HCT116 (cell line): ENCODE measurements around the gene CALCA. TPM values are rescaled to one million over a fixed set of nuclear protein-coding genes. Genes with fewer than 3 reads are reported as not detected.

Source experiments
- ATAC-seq: fragments of 200-7000 bp; cut with Tn5 transposase; 2 replicates; pipeline ENCODE4 v1.9.1; 2020; ENCODE audit warnings: mild to moderate bottlenecking, moderate library complexity
- BruUV-seq: library from RNA; stranded (reverse); fragments of 400-500 nt; replicated peaks from 2 replicates; lab custom pipeline; 2021; lab: Mats Ljungman, UMichigan
- CTCF ChIA-PET: fragments of 300-600 bp; sonication (Branson Sonifier 250); formaldehyde crosslinking; loops from one replicate; lab custom pipeline; 2021; ENCODE audit warnings: antibody characterized with exemption; lab: Charles Lee
- POLR2A ChIA-PET: fragments of 300-600, 350-600 bp; sonication (Branson Sonifier 250); formaldehyde crosslinking; loops from one replicate; lab custom pipeline; 2021; ENCODE audit warnings: antibody characterized with exemption; lab: Charles Lee
- RAD21 ChIA-PET, 2 experiments: fragments of 300-600 bp; sonication (Branson Sonifier 250); formaldehyde crosslinking; loops; one replicate each; lab custom pipeline; 2023; ENCODE audit warnings: low total read pairs in 2 of 2; ENCODE audit not compliant: uncharacterized antibody in 2 of 2, unreplicated experiment in 2 of 2, low non-redundant PET in 1 of 2; lab: Charles Lee
- DNase-seq: peaks from one replicate; pipeline ENCODE4 v3.0.0-alpha.2; 2010; ENCODE audit warnings: low read depth, low spot score
- H2AFZ ChIP-seq: fragments of 200-600 bp; shearing (Covaris generic), sonication (generic); 2 replicates; pipeline ENCODE4 v1.6.1; 2017; ENCODE audit warnings: low read depth, mixed run types, mixed read lengths, antibody characterized with exemption, low read length; ENCODE audit not compliant: poor library complexity, severe bottlenecking
- H3K27ac ChIP-seq: 2 replicates; pipeline ENCODE4 v1.5.1; 2012; ENCODE audit warnings: low read depth, low read length
- H3K27me3 ChIP-seq: fragments of 200-600 bp; sonication (generic); 2 replicates; pipeline ENCODE4 v1.6.1; 2016; ENCODE audit warnings: mixed run types, low read length, mixed read lengths; ENCODE audit not compliant: insufficient read depth
- H3K36me3 ChIP-seq, 2 experiments: fragments of 200-500 bp in 1 of 2; fragments of 200-600 bp in 1 of 2; sonication (Bioruptor generic) in 1 of 2; sonication (generic) in 1 of 2; 2 replicates each; pipeline versions ENCODE4 v1.5.1 to v1.6.1; 2014 to 2016; ENCODE audit warnings: low read length in 2 of 2, inconsistent platforms in 1 of 2, mixed read lengths in 1 of 2, mixed run types in 1 of 2; ENCODE audit not compliant: insufficient read depth in 2 of 2, control insufficient read depth in 1 of 2
- H3K4me1 ChIP-seq, 2 experiments: fragments of 200-600 bp in 1 of 2; sonication (generic) in 1 of 2; 2 replicates each; pipeline versions ENCODE4 v1.5.1 to v1.6.1; 2012 to 2017; ENCODE audit warnings: low read length in 2 of 2, inconsistent platforms in 1 of 2, mild to moderate bottlenecking in 1 of 2, mixed read lengths in 1 of 2, mixed run types in 1 of 2, moderate library complexity in 1 of 2; ENCODE audit not compliant: insufficient read depth in 2 of 2, control insufficient read depth in 1 of 2
- H3K4me2 ChIP-seq: fragments of 200-600 bp; sonication (generic); 2 replicates; pipeline ENCODE4 v1.6.1; 2017; ENCODE audit warnings: mixed run types, low read length, mixed read lengths
- H3K4me3 ChIP-seq, 2 experiments: fragments of 200-600 bp in 1 of 2; sonication (generic) in 1 of 2; replicated peaks in 1 of 2; 2 replicates each; pipeline ENCODE4 v1.5.1; 2011 to 2016; ENCODE audit warnings: low read length in 2 of 2, control low read depth in 1 of 2, low read depth in 1 of 2, mild to moderate bottlenecking in 1 of 2, mixed read lengths in 1 of 2, mixed run types in 1 of 2
- H3K79me2 ChIP-seq: fragments of 200-600 bp; sonication (generic); 2 replicates; pipeline ENCODE4 v1.6.1; 2017; ENCODE audit warnings: mild to moderate bottlenecking, mixed run types, low read length, moderate library complexity, mixed read lengths; ENCODE audit not compliant: insufficient read depth
- H3K9ac ChIP-seq: fragments of 200-600 bp; sonication (generic); 2 replicates; pipeline ENCODE4 v1.6.1; 2016; ENCODE audit warnings: low read length, mixed read lengths
- H3K9me2 ChIP-seq: fragments of 200-600 bp; sonication (generic), shearing (Covaris generic); 2 replicates; pipeline ENCODE4 v1.6.1; 2017; ENCODE audit warnings: mixed run types, mild to moderate bottlenecking, moderate library complexity; ENCODE audit not compliant: insufficient read depth
- H3K9me3 ChIP-seq, 2 experiments: fragments of 200-500 bp in 1 of 2; fragments of 200-600 bp in 1 of 2; sonication (Bioruptor generic) in 1 of 2; sonication (generic) in 1 of 2; 2 replicates each; pipeline ENCODE4 v1.6.1; 2014 to 2017; ENCODE audit warnings: low read length in 2 of 2, mixed read lengths in 2 of 2, inconsistent platforms in 1 of 2, low read depth in 1 of 2, mild to moderate bottlenecking in 1 of 2, mixed run types in 1 of 2, moderate library complexity in 1 of 2; ENCODE audit not compliant: control insufficient read depth in 1 of 2, insufficient read depth in 1 of 2
- H4K20me1 ChIP-seq: fragments of 200-600 bp; sonication (generic), shearing (Covaris generic); 2 replicates; pipeline ENCODE4 v1.6.1; 2017; ENCODE audit warnings: mixed run types, mild to moderate bottlenecking, moderate library complexity; ENCODE audit not compliant: insufficient read depth
- CBX3 ChIP-seq: IDR thresholded peaks from 2 replicates; pipeline ENCODE4 v1.6.1; 2012; ENCODE audit warnings: low read depth
- CEBPB ChIP-seq: IDR thresholded peaks from 2 replicates; pipeline ENCODE4 v1.6.1; 2012; ENCODE audit warnings: low read depth
- EGR1 ChIP-seq: IDR thresholded peaks from 2 replicates; pipeline ENCODE4 v1.6.1; 2012; ENCODE audit warnings: low read depth
- ELF1 ChIP-seq: IDR thresholded peaks from 2 replicates; pipeline ENCODE4 v1.6.1; 2012; ENCODE audit warnings: low read depth, borderline replicate concordance
- EZH2 ChIP-seq: fragments of 200-600 bp; sonication (generic); IDR thresholded peaks from 2 replicates; pipeline ENCODE4 v1.6.1; 2017; ENCODE audit warnings: antibody characterized with exemption, mixed run types
- EZH2phosphoT487 ChIP-seq: fragments of 200-600 bp; IDR thresholded peaks from 2 replicates; pipeline ENCODE4 v1.6.1; 2018; ENCODE audit warnings: antibody characterized with exemption, borderline replicate concordance
- FOSL1 ChIP-seq: IDR thresholded peaks from 2 replicates; pipeline ENCODE4 v1.6.1; 2012; ENCODE audit warnings: low read depth
- POLR2AphosphoS5 ChIP-seq: IDR thresholded peaks from 2 replicates; pipeline ENCODE4 v1.6.1; 2011; ENCODE audit warnings: mild to moderate bottlenecking, low read depth, low read length, moderate library complexity
- RAD21 ChIP-seq: IDR thresholded peaks from 2 replicates; pipeline ENCODE4 v1.6.1; 2012; ENCODE audit warnings: low read depth, mild to moderate bottlenecking
- SIN3A ChIP-seq: IDR thresholded peaks from 2 replicates; pipeline ENCODE4 v1.6.1; 2012; ENCODE audit warnings: low read depth
- SP1 ChIP-seq: IDR thresholded peaks from 2 replicates; pipeline ENCODE4 v1.6.1; 2012; ENCODE audit warnings: low read depth
- SRF ChIP-seq: IDR thresholded peaks from 2 replicates; pipeline ENCODE4 v1.6.1; 2012; ENCODE audit warnings: low read depth
- TCF7L2 ChIP-seq: IDR thresholded peaks from 2 replicates; pipeline ENCODE4 v1.7.0; 2011; ENCODE audit warnings: borderline replicate concordance, inconsistent platforms; ENCODE audit not compliant: insufficient read depth, insufficient read length; ENCODE audit errors: extremely low read depth
- YY1 ChIP-seq: IDR thresholded peaks from 2 replicates; pipeline ENCODE4 v1.6.1; 2011; ENCODE audit warnings: low read length, low read depth, moderate library complexity, mild to moderate bottlenecking; ENCODE audit not compliant: insufficient replicate concordance; ENCODE audit errors: extremely low read depth
- ZFX ChIP-seq: fragments of 450-650 bp; IDR thresholded peaks from 2 replicates; pipeline ENCODE4 v1.6.1; 2017
- ZNF274 ChIP-seq: fragments of 200-500 bp; sonication (Bioruptor generic); IDR thresholded peaks from 2 replicates; pipeline ENCODE4 v1.6.1; 2014; ENCODE audit warnings: mild to moderate bottlenecking, low read depth, low read length, inconsistent platforms
- intact Hi-C: fragments of 100-400 bp; cut with micrococcal nuclease; formaldehyde crosslinking; loops from 2 replicates; pipeline ENCODE4 v1.10.0; 2022
- total RNA-seq: library from RNA; stranded (reverse); gene quantifications from one replicate; pipeline ENCODE4 v1.2.1, GENCODE V29; 2021; ENCODE audit not compliant: unreplicated experiment
- TF ChIP-seq, protein P1 (sequence below), 3 experiments: fragments of 200-600 bp in 1 of 3; sonication (generic) in 1 of 3; IDR thresholded peaks in 2 of 3; conservative IDR thresholded peaks in 1 of 3; 2 replicates each; pipeline ENCODE4 v1.5.1; 2012 to 2017; ENCODE audit warnings: low read depth in 2 of 3, low read length in 2 of 3, antibody characterized with exemption in 1 of 3, borderline replicate concordance in 1 of 3, control low read depth in 1 of 3, mild to moderate bottlenecking in 1 of 3, mixed read lengths in 1 of 3, mixed run types in 1 of 3, moderate library complexity in 1 of 3; ENCODE audit not compliant: insufficient read depth in 1 of 3
- TF ChIP-seq, protein P2 (sequence below): IDR thresholded peaks from 2 replicates; pipeline ENCODE4 v1.6.1; 2012
- TF ChIP-seq, protein P3 (sequence below): IDR thresholded peaks from 2 replicates; pipeline ENCODE4 v1.6.1; 2012
- TF ChIP-seq, protein P4 (sequence below): IDR thresholded peaks from 2 replicates; pipeline ENCODE4 v1.6.1; 2011; ENCODE audit warnings: mild to moderate bottlenecking, low read length, moderate library complexity; ENCODE audit not compliant: insufficient replicate concordance; ENCODE audit errors: extremely low read depth

Gene CALCA
- total RNA-seq, 1 experiment from 2014 or later, result not detected

DNA sequence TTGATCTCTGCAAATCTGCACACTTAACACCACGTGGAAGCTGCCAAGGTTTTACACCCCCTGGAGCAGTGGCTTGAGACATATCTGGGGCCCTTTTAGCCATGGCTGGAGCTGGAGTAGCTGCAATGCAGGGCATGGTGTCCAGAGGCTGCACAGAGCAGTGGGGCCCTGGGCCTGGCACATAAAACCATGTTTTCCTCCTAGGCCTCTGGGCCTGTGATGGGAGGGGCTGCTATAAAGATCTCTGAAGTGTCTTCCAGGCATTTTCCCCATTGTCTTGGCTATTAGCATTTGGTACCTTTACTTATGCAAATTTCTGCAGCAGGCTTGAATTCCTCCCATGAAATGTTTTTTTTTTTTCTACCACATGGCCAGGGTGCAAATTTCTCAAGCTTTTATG, 33.2 kb downstream of the CALCA start (continued):
- TF ChIP-seq EZH2 (no peak), CBX3 (no peak)
- TF ChIP-seq, all 23 proteins: peak for 0

DNA sequence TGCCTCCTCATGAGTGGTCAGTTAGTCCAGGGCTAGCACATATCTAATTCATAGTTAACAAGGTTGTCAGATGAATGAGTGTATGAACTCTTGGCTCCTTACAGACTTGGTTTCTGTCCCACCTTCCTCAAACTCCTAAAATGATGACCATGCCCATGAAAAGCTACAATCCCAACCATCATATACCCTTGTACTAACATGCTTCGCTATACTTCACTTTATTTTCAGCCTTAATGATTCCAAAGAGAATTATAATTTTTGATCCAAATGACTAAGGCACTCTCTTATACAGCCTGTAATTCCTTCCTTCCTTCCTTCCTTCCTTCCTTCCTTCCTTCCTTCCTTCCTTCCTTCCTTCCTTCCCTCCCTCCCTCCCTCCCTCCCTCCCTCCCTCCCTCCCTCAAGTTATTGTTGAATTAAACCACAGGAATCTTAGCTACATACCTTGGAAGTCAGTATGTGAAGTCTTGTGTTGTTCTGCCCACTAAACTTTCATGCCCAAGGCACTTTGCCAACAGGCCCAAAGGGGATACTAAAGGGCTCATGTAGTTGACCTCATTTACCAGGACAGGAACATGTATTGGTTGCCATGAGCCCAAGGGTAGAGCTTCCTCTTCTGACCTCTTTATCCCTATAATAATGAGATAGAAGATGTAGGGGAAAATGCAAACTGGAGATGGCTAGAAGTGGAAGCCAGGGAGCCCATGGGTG, 37.4 kb downstream of the CALCA start:
- ChIA-PET CTCF (no interaction called here), POLR2A (no interaction called here)
- no peak for ATAC-seq

More for the DNA sequence above, 37.4 kb downstream of the CALCA start:
- Histone ChIP-seq H3K9me2 (no peaks in the 10 kb centered on the region), H3K27ac (no peak overlapping the region), H3K36me3 (no peaks in the 10 kb centered on the region), H2AFZ (no peak overlapping the region), H3K9ac (no peak overlapping the region), H3K9me3 (no peaks in the 10 kb centered on the region), H3K4me3 (no peak overlapping the region), H3K4me1 (no peaks in the 10 kb centered on the region), H3K79me2 (no peaks in the 10 kb centered on the region), H3K4me2 (no peak overlapping the region), H4K20me1 (no peaks in the 10 kb centered on the region), H3K27me3 (peaks cover 5% of the 10 kb centered on the region; the same call in 1 of the 2 replicates)
- no TSS peak for BruUV-seq
- no peak for DNase-seq
- TF ChIP-seq SP1 (no peak), CEBPB (no peak), CBX3 (no peak), FOSL1 (no peak), POLR2AphosphoS5 (no peak), YY1 (no peak), SIN3A (no peak), EZH2phosphoT487 (no peak), SRF (no peak), EZH2 (no peak), ZFX (no peak), RAD21 (no peak), ZNF274 (no peak), TCF7L2 (no peak), ELF1 (no peak), EGR1 (no peak)
- TF ChIP-seq, protein P1, sequence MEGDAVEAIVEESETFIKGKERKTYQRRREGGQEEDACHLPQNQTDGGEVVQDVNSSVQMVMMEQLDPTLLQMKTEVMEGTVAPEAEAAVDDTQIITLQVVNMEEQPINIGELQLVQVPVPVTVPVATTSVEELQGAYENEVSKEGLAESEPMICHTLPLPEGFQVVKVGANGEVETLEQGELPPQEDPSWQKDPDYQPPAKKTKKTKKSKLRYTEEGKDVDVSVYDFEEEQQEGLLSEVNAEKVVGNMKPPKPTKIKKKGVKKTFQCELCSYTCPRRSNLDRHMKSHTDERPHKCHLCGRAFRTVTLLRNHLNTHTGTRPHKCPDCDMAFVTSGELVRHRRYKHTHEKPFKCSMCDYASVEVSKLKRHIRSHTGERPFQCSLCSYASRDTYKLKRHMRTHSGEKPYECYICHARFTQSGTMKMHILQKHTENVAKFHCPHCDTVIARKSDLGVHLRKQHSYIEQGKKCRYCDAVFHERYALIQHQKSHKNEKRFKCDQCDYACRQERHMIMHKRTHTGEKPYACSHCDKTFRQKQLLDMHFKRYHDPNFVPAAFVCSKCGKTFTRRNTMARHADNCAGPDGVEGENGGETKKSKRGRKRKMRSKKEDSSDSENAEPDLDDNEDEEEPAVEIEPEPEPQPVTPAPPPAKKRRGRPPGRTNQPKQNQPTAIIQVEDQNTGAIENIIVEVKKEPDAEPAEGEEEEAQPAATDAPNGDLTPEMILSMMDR (IDR thresholded peaks at IDR 0.05 in 2 of 3, conservative IDR thresholded peaks at IDR 0.05 in 1 of 3; ENCODE audit: borderline replicate concordance in 1 of 3, insufficient read depth in 1 of 3, low read depth in 2 of 3, low read length in 2 of 3), result no peak
- TF ChIP-seq, protein P2, sequence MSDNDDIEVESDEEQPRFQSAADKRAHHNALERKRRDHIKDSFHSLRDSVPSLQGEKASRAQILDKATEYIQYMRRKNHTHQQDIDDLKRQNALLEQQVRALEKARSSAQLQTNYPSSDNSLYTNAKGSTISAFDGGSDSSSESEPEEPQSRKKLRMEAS, result no peak
- TF ChIP-seq, protein P3, sequence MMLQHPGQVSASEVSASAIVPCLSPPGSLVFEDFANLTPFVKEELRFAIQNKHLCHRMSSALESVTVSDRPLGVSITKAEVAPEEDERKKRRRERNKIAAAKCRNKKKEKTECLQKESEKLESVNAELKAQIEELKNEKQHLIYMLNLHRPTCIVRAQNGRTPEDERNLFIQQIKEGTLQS, result no peak
- TF ChIP-seq, protein P4, sequence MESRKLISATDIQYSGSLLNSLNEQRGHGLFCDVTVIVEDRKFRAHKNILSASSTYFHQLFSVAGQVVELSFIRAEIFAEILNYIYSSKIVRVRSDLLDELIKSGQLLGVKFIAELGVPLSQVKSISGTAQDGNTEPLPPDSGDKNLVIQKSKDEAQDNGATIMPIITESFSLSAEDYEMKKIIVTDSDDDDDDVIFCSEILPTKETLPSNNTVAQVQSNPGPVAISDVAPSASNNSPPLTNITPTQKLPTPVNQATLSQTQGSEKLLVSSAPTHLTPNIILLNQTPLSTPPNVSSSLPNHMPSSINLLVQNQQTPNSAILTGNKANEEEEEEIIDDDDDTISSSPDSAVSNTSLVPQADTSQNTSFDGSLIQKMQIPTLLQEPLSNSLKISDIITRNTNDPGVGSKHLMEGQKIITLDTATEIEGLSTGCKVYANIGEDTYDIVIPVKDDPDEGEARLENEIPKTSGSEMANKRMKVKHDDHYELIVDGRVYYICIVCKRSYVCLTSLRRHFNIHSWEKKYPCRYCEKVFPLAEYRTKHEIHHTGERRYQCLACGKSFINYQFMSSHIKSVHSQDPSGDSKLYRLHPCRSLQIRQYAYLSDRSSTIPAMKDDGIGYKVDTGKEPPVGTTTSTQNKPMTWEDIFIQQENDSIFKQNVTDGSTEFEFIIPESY, result no peak
- RAD21 ChIA-PET, result no interaction called here
- intact Hi-C loops, result no loop called here
